GM19438 (cell line): ENCODE data around the gene CFL2.
"Not testable (repeated sequence)": the region's sequence is repeated elsewhere in the genome, so short reads cannot be mapped to it uniquely, and the experiment has no call there.

Experiments
- ATAC-seq: cut with Tn5 transposase; IDR thresholded peaks from one replicate; pipeline ENCODE4 v1.9.1; 2021; ENCODE audit warnings: low read depth; ENCODE audit not compliant: unreplicated experiment

The CFL2 gene

DNA sequence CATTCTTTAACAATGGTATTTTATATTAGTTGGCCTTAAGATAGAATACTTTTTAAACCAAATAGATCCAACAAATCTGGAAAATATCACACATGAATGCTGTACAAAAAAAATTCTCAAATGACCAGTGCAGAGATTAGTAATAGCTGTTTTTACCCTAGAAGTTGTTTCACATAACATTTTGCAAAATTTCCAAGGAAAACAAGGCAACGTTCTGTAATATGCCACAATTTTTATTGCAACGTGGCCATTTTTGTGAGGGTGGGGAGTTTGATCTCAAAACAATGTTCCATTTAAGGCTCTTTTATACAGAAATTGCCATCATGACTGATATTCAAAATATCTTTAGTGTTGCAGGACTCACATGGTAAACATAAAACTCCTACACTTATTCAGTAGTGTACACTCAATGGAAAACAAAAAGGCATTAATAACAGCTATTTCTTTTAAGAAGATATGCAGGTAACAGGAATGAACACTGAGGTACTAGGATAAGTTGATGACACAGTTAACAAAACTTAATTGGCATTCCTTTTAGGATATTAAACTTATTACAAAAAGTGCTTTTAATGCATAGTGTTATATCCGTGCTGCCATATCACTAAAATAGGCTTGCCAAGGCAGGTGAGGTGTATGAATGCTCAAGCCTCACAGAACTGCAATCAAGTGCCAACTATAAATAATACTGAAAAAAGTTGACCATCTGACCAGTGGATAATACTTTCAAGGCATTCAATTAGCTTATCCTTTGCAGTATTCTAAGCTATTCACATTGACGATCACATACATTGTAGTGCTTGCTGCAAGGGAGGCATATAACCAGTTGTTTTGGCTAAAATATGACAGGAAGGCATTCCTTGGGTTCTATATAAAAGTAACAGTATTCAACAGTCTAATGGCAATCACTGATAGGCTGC lies 2.3 kb downstream of the CFL2 start:
- no peak for ATAC-seq

DNA sequence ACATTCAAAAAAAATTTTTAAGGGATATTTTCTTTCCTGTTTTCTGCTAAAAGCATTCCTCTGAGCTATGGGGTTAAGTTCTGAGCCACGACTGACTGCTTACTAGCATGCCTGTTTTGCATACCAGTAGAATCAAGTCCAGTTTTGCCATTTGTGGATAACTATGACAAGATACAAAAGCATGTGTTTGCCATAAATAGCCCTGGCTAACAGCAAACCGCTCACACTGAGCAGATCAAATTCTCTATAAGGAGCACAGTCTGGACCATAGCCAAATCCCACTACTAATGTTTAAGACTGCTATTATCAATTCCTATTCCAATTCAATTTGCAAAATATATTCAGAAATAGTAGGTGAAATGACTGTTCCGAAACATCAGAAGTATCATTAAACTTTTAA lies 3.2 kb downstream of the CFL2 start:
- ATAC-seq, result peak; percentile 41

DNA sequence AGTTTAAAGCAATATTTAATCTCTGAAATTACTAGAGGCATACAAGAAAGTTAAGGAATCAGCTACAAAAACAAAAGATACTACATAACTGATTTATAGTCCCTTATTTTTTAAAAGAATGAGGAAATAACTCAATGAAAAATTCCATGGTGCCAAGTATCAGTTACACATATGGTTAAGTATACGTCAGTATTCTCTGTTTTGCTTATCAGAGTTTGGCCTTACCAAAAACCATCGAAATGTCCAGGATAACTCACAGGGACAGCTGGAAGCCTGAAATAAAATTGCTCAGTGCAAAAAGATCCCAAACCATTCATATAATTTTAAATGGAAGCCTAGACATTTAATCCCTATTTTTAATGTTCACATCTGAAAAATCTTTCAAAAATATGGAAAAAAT lies 3.6 kb downstream of the CFL2 start:
- ATAC-seq, result no peak

GRCh38 chr14:34710006-34710405 lies 4.4 kb downstream of the CFL2 start:
- no peak for ATAC-seq

DNA sequence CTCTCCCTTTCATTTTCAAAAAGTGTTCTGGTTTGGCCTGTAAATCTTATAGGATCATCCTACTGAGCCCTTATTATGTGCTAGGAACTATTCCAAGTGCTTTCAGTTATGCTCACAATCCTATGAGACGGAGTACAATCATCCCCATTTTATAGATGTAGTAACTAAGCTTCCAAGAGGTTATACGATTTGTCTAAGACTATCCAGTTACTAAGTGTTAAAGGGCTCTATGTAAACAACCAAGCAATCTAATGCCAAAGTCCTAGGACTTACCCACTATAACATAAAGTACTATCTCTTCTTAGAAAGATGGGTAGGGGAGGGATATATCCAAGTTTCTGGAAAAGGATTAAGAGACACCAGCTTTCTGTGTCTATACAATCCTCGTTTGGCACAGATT lies 6.7 kb downstream of the CFL2 start:
- no peak for ATAC-seq

DNA sequence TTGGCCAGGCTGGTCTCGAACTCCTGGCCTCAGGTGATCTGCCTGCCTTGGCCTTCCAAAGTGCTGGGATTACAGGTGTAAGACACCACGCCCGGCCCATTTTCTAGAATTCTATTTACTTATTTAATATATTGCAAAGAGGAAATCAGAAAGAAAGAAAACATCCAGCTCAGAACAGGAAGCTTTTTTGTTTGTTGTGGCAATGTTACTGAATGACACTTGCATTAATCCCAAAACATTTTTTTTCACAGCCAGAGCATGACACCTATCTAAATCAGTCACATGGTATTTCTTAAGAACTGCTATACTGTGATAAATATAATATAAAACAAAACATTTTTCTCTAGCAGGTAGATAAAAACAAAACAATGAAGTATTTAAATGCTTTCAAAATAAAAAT lies 12.6 kb downstream of the CFL2 start:
- ATAC-seq, result no peak

- no peak for ATAC-seq
Observed at GRCh38 chr14:34700622-34701130, 13.7 kb downstream of the CFL2 start.

DNA sequence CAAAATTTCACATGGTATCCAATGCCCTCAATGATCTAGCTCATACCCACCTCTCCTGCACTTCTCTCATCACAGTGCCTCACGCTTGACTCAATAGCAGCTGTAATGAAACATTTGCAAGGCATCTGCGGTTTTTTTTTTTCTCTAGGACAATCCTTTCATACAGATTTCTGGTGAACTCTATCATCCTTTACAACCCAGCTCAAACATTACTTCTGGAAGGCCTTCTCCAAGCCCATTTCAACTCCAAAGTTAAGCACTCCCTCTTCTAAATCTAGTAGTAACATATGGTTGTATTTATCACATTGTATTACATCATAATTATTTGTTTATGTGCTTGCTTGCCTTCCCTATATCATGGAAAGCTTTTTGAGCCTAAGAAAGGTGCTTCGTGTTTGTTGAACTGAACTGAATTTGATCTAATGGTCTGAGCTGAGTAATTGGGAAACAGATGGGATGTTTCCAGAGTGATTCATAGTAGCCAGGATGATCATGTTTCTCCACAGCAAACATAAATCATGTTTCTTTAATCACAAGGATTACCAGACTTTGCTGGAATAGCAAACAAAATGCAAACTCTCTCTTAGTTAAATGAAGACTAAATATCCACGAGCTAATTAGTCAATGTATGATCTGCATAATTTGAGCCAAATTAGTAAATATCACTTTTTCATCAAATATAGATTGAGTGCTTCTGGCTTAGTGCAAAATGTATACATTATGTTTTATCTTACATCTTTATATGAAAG lies 14.3 kb downstream of the CFL2 start:
- ATAC-seq, result no peak

- ATAC-seq, result not testable (repeated sequence)
Observed at GRCh38 chr14:34694216-34694615, 20.2 kb downstream of the CFL2 start.

DNA sequence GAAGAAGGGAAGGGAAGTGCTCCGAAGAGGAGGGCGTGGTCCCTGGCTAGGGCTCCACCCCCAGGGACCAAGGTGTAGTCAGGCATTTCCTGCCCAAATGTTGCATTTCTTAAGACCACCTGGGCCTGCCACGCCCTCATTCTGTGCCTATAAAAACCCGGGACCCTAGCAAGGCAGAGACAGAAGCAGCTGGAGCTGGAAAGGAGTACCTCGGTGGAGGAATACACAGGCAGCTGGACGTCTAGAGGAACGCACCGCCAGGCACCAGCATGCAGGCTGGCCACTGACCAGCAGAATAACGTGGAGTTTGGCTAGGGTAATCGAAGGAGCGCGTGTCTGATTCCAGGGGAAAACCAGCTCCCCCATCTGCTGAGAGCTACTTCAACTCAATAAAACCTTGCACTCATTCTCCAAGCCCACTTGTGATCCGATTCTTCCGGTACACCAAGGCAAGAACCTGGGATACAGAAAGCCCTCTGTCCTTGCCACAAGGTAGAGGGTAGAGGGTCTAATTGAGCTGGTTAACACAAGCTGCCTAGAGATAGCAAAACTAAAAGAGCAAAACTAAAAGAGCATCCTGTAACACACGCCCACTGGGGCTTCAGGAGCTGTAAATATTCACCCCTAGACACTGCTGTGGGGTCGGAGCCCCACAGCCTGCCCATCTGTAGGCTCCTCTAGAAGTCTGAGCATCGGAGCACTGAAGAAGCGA lies 21.0 kb downstream of the CFL2 start:
- no peak for ATAC-seq

- ATAC-seq, result no peak
Observed at GRCh38 chr14:34692898-34693227, 21.5 kb downstream of the CFL2 start.

DNA sequence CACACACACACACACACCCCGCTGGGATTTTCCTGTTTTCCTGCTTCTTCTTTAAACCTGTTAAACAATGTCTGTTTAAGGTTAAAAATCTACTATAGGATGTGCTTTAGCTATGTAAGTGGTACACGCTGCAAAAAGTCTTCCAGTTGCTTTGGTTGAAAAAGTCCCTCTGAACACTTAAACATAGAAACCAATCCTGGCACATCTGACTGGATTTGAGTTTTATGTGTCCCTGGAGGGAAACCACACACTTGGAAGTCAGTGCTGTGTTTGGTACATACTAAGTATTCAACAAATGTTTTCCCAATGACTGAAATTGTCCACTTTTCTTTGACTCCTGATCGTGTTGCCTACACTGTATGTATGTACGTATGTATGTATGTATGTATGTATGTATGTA lies 22.0 kb downstream of the CFL2 start:
- no peak for ATAC-seq

DNA sequence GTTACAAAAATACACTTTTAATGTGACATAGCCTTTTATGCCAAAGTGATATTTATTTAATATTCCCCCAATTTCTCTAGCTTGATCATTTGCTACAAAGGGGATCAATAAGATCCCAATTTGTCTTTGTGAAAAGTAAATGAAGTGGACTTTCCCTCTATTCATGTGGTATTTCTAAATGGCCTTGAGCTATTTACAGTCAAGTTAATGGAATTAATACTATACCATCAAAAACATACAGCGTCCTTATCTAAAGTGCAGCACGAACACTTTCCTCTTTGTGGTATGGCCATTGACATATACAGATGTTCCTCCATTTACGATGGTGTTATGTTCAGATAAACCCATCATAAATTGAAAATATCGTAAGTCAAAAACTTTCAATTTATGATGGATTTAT lies 23.2 kb downstream of the CFL2 start:
- ATAC-seq, result no peak

DNA sequence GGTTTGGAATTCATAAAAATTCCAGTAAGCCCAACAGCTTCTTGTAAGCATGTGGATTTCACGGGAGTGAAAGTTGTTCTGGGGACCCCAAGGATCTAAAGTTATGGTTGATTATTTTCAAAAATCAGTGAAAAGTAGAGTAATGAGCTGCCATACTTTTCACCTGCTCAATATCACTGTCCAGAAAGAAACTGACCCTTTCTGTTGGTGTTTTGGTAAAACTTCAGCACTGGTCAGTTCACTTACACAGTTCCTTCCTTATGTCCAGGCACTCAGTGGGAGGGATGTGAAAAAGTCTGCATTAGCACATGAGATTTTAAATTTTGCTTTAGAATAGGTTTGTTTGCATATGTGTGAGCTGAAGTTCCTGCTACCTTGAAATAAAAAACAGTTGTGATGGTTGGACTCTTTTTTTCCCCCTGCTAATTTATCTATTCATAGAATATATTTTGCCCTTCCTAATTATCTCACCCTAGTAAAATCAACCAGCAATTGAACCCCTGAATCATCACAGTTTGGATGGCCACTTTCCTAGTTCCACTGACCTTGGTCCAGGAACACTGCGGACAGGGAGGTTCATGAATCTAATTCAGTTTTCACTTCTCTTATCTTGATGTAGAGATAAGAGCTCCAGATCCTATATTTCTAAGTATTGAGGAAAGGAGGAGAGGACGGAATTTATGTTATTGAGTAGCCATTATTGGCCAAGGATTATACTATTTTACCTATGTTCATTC lies 25.8 kb downstream of the CFL2 start:
- no peak for ATAC-seq

GRCh38 chr14:34685819-34686428 lies 28.5 kb downstream of the CFL2 start:
- no peak for ATAC-seq

DNA sequence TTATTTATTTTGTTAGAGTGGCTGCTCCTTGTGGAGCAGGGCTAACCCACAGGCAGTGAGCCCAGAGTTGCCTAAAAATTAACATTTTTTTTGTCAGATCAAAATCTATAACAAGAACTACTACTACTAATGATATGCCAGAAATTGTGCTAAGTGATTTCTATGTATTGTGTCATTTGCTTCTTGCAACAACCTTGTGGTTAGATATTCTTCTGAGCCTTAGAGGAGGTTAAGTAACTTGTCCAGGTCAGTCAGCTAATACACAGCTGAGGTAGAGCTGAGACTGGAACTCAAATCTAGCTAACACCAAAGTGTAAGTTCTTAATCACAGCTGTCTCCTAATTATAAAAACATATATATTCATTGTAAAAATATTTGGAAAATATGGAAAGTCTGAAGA lies 29.8 kb downstream of the CFL2 start:
- ATAC-seq, result no peak

DNA sequence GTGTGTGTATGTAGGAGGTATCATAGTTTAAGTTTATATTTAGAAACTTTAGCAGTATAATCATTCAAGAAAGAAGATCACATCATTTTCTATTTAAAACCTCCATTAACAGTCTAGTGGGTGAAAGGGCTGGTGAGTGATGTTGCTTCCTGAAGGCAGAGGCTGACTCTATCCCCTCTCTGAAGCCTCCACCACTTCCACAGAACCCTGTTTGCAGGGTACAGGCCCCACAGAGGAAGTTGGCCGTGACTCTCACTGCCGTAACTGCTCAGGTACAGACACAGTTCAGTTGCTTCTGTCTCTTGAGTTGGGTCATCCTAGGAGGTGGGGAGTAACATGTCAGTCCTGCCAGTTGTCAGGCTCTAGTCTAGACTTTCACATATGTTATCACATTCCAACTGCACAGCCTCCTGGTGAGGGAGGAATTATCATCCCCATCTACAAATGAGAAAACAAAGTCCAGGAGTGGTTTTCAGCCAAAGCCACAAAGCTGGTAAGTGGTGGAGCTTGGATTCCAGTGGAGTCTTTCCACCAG lies 31.5 kb downstream of the CFL2 start:
- ATAC-seq, result no peak

- ATAC-seq, result no peak
Observed at GRCh38 chr14:34680806-34681479, 33.5 kb downstream of the CFL2 start.

GRCh38 chr14:34678735-34679134 lies 35.7 kb downstream of the CFL2 start:
- no peak for ATAC-seq
